GM15510 (cell line): ENCODE results near the gene NDUFB2.

ENCODE experiments used
- POLR2A ChIP-seq: IDR thresholded peaks from 3 replicates; pipeline ENCODE4 v1.6.1; 2011; ENCODE audit warnings: borderline replicate concordance; ENCODE audit not compliant: insufficient read length; ENCODE audit errors: extremely low read depth

NDUFB2 gene

DNA sequence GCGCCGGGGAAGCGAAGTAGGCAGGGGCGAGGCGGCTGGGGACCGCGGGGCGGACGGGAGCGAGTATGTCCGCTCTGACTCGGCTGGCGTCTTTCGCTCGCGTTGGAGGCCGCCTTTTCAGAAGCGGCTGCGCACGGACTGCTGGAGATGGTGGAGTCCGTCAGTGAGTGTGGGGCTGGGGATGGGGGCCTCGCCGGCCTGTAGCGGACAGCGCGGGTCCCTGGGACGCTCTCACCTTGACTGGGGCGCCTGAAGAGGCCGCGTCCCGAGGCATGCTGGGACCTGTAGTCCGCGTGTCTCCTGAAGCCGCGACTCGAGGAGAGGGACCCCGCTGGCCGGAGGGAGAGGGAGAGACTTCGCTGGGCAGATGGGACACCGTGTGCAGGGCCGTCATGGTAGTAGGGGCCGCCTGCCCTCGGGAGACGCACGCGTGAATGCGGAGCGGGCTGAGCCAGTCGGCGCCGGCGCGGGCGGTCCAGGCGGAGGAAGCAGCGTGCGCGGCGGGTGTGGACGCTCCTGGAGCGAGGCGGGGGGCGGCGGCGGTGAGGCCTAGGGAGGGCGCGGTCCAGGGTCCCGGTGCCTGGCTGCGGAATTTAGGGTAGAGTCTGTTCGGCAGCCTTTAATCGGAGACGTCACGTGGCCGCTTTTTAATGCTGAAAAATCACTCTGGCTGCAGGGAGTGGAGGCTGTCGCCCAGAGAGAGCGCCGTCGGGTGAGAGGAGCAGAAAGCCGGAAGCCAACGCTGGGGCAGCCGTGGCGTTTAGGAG is at the start of gene NDUFB2:
Gene NDUFB2, plus strand, starts transcription at position 29 of the 767 bp plus-strand sequence. Its CDS starts 37 bp downstream, at position 66.
- peak; percentile 72 for TF ChIP-seq POLR2A

DNA sequence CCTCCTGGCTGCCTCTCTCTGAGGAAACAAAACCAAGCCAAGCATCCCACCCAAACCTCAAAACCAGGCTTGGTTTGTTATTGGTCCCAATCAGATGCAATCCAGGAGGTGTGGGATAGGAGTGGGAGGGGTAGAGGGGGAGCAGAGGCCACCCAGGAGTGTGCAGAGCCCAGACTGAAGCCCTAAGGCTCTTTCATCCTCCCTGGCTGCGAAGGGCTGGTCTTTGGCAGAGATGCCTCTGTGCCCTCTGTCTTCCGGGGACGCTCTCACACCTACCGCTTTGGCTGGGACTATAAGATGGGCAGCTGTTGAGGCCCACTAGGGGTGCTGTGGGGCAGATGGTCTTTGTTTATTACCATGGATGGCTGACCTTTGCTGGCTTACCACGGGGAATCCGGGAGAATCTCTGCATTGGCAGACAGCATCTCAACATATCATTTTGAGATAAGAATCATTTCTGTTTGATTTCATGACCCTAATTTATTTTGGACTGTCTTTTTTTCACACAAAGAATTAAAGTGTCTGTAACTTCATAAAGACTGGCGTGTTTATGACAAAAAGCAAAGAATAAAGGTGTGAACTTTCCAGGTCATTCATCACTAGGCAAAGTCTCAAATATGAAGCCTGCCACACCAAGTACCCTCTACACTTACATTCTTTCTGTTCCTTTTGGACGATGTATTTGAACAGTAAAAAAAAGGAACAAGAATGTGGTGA is 49.4 kb upstream of the NDUFB2 start:
- TF ChIP-seq POLR2A = no peak

DNA sequence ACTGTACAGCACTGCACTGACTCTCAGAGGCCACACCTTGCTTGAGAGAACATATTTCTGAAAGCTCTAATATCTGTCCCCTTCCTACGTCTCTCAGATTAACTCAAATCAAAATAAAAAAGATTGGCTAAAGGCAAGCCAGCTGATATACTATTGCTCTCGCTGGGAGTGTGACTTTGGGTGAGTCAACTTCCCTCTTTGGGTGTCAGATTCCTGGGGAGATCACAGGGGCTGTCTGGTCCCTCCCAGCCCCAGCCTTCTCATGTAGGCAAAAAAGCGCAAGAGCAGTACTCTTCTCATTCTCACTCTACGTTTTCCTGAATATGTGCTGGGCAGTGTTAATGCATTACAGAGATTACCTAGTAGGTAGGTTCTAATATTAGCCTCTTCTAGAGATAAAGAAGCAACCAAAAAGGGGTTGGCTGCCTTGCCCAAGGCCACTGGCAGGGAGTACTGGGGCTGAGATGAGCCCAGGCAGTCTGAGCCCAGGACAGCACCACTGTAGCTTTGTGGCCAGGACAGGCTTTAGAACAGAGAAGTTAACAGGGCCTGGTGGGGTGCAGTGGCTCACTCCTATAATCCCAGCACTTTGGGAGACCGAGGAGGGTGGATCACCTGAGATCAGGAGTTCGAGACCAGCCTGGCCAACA is 46.8 kb upstream of the NDUFB2 start:
- no peak for TF ChIP-seq POLR2A

DNA sequence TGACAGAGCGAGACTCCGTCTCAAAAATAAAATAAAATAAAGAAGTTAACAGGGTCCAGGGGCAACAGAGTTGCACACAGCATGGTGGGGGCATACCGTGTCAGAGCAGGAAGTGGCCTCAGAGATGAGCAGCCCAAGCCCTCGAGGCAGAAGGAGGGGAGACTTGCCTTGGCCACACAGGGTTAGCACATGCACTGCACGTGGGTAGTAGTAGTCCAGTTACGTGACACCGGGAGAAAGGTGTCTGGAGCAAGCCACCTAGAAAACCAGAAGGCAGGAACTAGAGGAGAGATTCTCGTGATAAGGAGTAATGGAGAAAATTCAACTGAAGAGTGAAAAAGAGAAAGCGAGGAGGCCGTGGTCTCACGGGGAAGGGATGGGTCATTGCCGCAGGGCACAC is 46.1 kb upstream of the NDUFB2 start:
- no peak for TF ChIP-seq POLR2A

DNA sequence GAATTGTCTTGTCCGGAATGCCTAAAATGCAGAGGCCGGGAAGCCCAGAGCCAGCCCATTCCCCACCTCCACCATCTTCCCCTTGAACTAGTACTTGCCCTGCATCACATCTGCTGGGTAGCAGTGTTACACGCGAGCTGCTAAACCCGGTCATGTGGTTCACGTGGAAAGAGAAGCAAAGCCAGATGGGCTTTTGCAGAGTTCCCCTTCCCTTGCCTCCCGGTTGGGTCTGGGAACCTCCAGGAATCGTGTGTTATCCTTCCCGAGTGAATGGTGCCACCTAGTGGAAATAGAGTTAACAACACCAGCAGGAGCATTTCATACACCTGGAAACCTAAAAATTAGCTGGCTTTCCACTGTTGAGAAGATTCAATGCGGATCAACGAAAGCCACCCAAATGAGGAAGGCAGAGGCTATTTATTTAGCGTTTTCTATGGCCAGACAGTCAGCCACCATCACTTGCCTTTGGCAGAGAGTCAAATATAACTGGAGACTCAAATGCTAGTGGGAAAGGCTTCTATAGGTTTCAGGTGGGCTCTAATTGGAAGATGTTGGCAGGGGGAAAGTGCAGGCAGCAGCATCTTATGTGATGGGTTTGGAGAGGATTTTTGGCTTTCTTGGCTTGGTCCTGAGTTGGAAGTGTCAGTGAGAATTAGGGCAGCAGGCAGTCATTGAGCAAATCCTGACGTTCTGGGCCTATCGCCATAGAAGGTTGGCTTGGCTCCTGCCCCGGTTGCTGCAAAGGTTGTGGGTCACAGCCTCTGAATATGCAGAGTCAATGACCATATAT is 43.0 kb upstream of the NDUFB2 start:
- TF ChIP-seq POLR2A = no peak

DNA sequence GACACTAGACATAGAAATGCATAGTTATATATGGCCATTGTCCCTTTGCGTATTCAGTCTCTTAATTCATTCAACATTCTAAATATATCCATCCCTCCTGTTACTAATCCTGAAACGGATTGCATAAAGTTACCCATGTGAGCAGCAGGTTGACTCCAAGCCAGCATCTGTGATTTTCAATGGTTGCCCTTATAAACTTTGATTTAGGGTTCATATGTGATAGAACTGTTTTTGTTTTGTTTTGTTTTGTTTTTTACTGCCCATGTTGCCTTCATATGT is 42.5 kb upstream of the NDUFB2 start:
- TF ChIP-seq POLR2A = no peak

DNA sequence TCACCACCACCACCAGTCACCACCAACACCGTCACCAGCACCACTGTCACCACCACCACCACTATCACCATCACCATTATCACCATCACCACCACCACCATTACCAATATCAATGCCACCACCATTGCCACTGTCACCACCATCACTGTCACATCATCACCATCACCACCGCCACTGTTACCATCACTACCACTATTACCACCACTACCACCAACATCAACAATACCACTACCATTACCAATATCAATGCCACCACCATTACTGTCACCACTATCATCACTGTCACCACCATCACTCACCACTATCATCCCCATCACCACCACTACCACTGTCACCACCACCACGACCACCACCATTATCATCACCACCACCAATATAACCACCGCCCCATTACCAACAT is 41.8 kb upstream of the NDUFB2 start:
- TF ChIP-seq POLR2A = no peak

DNA sequence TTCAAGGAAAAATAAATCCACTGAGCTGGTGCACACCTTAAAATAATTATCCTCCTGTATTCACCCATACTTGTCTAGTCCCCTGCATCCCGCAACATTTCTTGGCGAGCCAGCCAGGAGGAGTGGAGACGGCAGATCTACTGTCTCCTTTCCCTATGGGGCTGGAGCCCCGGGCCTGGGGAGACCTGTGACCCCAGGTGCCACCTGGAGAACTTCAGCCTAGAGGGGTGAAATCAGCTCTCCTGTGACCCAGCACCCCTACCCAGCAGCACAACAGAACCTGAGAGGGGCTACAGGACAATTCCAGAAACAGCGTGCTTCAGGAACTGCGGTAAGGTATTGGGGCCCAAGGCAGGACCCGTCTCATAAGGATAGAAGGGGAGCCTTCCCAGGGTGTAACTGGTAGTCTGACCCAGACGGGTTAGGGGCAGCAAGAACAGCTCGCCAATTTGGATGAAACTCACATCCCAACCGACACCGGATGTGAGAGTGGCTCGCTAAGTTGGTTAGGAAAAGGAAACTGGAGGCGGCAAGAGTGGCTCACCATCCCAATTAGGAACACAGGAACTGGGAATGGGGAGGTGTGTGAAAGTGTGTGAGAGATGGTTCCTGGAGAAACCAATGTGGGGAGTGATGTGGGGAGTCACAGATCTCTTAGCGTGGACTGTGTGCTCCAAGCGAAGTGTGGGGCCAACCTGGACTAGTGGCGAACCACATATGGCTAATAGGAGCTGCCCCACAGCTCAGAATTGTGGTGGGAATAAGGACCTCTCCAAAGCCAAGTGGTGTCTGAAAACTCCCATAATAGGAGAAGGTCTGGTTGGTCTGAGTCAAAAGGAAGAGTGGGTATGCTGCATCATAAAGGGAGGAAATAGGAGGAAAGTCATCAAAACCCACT is 40.7 kb upstream of the NDUFB2 start:
- TF ChIP-seq POLR2A = no peak

DNA sequence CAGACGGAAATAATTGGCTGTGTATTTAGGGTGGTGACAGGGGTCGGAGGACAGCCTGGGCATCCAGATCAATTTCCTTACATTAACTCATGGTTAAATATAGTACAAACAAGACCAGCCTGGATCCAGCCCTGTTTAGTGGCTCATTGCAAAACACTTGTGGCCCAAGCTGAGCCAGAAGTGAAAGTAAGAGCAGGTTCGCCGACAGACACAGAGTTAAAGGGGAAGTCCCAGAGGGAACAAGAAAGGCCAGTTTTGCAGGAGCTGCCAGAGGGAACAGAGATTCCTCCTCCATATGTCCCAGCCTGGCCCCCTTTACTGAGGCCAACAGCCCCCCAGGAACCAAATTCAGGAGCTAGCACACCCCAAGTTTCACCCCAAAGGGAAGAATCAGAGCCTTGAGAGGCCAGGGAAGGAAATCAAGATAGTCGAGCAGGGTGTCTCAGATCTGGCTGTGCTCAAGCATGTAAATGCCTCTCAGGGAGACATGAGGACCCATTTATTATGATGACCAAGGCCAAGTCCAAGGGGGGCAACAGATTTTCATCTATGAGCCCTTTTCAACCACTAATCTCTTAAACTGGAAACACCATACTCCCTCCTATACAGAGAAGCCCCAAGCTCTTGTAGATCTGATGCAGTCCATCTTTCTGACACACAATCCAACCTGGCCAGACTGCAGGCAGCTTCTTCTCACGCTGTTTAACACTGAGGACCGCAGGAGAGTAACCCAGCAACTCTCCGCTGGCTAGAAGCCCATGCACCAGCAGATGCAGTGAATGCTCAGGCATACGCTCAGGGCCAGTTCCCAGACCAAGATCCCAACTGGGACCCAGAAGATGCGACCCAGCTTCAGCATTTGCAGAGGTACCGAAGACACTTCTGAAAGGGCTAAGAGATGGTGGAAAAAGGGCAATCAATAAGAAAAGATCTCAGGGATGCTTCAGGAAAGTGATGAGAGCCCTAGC is 39.7 kb upstream of the NDUFB2 start:
- no peak for TF ChIP-seq POLR2A

DNA sequence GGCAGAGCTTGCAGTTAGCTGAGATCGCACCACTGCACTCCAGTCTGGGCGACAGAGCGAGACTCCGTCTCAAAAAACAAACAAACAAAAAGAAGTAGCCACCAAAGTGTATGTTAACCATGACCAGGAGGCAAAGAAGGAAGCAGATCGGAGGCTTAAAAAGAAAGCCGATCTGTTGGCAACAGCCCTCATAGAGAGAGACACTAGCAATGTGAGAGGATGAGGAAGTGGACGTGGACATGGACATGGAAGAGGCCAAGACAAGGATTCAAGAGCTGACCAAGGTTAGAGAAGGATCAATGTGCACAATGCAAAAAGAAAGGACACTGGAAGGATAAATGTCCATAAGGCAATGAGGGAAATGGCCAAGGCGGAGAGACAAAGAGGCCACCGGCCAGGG is 38.6 kb upstream of the NDUFB2 start:
- no peak for TF ChIP-seq POLR2A

DNA sequence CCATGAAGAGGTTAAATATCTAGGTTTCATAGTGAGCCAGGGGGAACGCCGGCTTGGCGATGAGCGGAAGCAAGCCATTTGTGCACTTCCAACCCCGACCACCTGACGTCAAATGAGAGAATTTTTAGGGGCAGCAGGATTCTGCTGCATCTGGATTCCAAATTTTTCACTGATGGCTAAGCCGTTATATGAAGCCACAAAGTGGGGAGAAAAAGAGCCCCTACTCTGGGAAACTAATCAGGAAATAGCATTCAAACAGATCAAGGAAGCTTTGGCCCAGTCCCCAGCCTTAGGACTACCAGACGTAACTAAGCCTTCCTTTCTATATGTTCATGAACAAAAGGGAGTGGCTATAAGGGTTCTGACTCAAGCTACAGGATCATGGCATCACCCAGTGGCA is 36.7 kb upstream of the NDUFB2 start:
- TF ChIP-seq POLR2A = no peak

DNA sequence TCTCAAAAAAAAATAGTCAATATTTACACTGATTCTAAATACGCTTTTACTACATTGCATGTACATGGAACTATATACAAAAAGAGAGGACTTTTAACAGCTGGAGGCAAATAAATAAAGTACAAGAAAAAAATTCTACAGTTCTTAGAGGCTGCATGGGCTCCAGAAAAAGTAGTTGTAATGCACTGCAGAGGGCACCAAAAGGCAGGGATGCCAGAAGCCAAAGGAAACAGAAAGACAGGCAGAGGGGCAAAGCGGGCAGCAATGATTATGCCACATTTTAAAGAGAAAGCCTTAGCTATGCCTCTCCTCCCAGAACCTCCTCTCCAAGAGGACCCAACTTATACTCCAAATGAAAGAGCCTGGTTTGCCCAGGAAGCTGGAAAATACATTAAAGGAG is 35.4 kb upstream of the NDUFB2 start:
- TF ChIP-seq POLR2A = no peak

DNA sequence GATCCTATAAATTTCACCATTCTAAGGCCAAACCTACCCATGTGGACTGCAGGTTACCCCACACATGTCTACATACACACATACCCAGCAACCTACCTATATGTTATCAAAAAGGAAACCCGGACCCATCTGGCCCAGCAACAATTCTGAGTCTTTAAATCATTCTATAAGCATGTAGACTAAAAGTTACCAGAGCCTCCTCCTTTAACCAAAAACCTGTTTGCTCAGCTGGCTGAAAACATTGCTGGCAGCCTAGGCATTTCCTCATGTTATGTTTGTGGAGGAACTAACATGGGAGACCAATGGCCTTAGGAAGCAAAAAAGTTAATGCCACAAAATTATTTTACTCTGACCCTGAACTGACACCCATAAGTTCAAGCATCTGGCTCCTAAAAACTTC is 29.0 kb upstream of the NDUFB2 start:
- TF ChIP-seq POLR2A = no peak
